ENCODE results near the gene RNASE9. TPM values are rescaled to one million over a fixed set of nuclear protein-coding genes. Genes with fewer than 3 reads are reported as not detected.

The RNASE9 gene
- total RNA-seq, 1 donor from 2014 or later: not detected

- H3K27ac Mint-ChIP-seq (ENCODE audit: unreplicated experiment): no peak overlapping the region
- peaks cover 3% of the 10 kb centered on the region for H3K27me3 Mint-ChIP-seq (ENCODE audit: unreplicated experiment)
- H3K4me1 Mint-ChIP-seq (ENCODE audit: low read depth, unreplicated experiment): no peaks in the 10 kb centered on the region
- H3K36me3 Mint-ChIP-seq (ENCODE audit: unreplicated experiment): no peaks in the 10 kb centered on the region
- no peak for TF ChIP-seq CTCF (IDR thresholded peaks at IDR 0.05; ENCODE audit: partially characterized antibody, unreplicated experiment)
- no peaks in the 10 kb centered on the region for H3K9me3 Mint-ChIP-seq (ENCODE audit: unreplicated experiment)
- no peak for DNase-seq
- no peak overlapping the region for H3K4me3 Mint-ChIP-seq (ENCODE audit: unreplicated experiment)
These were observed 4.2 kb downstream of the RNASE9 start for GRCh38 chr14:20556500-20557211.

DNA sequence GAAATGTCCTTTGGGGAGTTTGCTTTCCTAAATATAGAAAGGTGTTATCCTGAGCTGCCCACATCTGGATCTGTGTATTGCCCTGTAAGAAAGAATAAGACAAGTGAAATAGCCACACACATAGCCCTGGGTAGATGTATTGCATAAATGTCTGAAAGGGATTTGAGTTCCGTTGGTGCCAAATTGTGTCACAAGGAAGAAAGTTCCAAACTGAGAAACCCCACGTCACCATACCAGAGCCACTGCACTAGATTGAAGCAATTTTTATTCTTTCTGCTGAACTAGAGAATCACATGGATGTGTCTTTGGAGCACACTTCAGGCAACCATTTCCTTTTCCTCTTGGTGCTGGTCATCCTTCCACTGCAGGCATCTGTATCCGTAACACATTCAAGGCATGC is 5.0 kb downstream of the RNASE9 start:
- no peak overlapping the region for H3K27ac Mint-ChIP-seq (ENCODE audit: unreplicated experiment)
- H3K36me3 Mint-ChIP-seq (ENCODE audit: unreplicated experiment): no peaks in the 10 kb centered on the region
- no peaks in the 10 kb centered on the region for H3K9me3 Mint-ChIP-seq (ENCODE audit: unreplicated experiment)
- no peaks in the 10 kb centered on the region for H3K4me1 Mint-ChIP-seq (ENCODE audit: low read depth, unreplicated experiment)
- H3K27me3 Mint-ChIP-seq (ENCODE audit: unreplicated experiment): peaks cover 3% of the 10 kb centered on the region
- TF ChIP-seq CTCF (IDR thresholded peaks at IDR 0.05; ENCODE audit: partially characterized antibody, unreplicated experiment): no peak
- no peak for DNase-seq
- no peak overlapping the region for H3K4me3 Mint-ChIP-seq (ENCODE audit: unreplicated experiment)

DNA sequence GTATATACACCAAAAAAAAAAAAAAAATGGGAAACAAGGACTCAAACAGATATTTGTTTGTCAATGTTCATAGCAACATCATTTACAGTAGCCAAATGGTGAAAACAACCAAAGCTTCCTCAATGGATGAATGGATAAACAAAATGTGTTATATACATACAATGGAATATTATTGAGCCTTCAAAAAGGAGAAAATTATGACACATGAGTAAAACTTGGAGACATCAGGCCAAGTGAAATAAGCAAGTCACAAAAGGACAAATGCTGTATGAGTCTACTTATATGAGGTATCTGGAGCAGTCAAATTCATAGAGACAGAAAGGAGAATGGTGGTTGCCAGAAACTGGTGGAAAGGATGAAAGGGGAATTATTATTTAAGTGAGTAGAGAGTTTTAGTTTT is 7.8 kb downstream of the RNASE9 start:
- DNase-seq: no peak
- Mint-ChIP-seq H3K36me3 (ENCODE audit: unreplicated experiment) (no peaks in the 10 kb centered on the region), H3K4me1 (ENCODE audit: low read depth, unreplicated experiment) (no peaks in the 10 kb centered on the region), H3K27ac (ENCODE audit: unreplicated experiment) (no peak overlapping the region), H3K27me3 (ENCODE audit: unreplicated experiment) (peaks cover 3% of the 10 kb centered on the region), H3K4me3 (ENCODE audit: unreplicated experiment) (no peak overlapping the region), H3K9me3 (ENCODE audit: unreplicated experiment) (no peaks in the 10 kb centered on the region)
- no peak for TF ChIP-seq CTCF (IDR thresholded peaks at IDR 0.05; ENCODE audit: partially characterized antibody, unreplicated experiment)

- Mint-ChIP-seq H3K4me1 (ENCODE audit: low read depth, unreplicated experiment) (no peaks in the 10 kb centered on the region), H3K27me3 (ENCODE audit: unreplicated experiment) (no peaks in the 10 kb centered on the region), H3K9me3 (ENCODE audit: unreplicated experiment) (no peaks in the 10 kb centered on the region), H3K4me3 (ENCODE audit: unreplicated experiment) (no peak overlapping the region), H3K36me3 (ENCODE audit: unreplicated experiment) (no peaks in the 10 kb centered on the region), H3K27ac (ENCODE audit: unreplicated experiment) (no peak overlapping the region)
- no peak for TF ChIP-seq CTCF (IDR thresholded peaks at IDR 0.05; ENCODE audit: partially characterized antibody, unreplicated experiment)
- DNase-seq: no peak
These were observed 9.2 kb downstream of the RNASE9 start for GRCh38 chr14:20551606-20552005.

- Mint-ChIP-seq H3K27ac (ENCODE audit: unreplicated experiment) (no peak overlapping the region), H3K36me3 (ENCODE audit: unreplicated experiment) (no peaks in the 10 kb centered on the region), H3K4me3 (ENCODE audit: unreplicated experiment) (no peak overlapping the region), H3K27me3 (ENCODE audit: unreplicated experiment) (no peaks in the 10 kb centered on the region), H3K9me3 (ENCODE audit: unreplicated experiment) (no peaks in the 10 kb centered on the region), H3K4me1 (ENCODE audit: low read depth, unreplicated experiment) (no peaks in the 10 kb centered on the region)
- no peak for TF ChIP-seq CTCF (IDR thresholded peaks at IDR 0.05; ENCODE audit: partially characterized antibody, unreplicated experiment)
- DNase-seq: no peak
These were observed 9.9 kb downstream of the RNASE9 start for GRCh38 chr14:20550926-20551325.

All from glutamatergic neuron (in vitro differentiated cells).